Spleen (tissue), 11 donors: ENCODE measurements around the gene CERS5. TPM values are rescaled to one million over a fixed set of nuclear protein-coding genes. Genes with fewer than 3 reads are reported as not detected.

Source experiments
- DNase-seq: peaks from one replicate; pipeline ENCODE4 v3.0.0-alpha.2; 2020
- H3K27ac ChIP-seq, 8 donors: fragments of 200-600 bp; sonication (generic) in 7 of 8; 1 replicate in 4 of 8; 2 replicates in 4 of 8; pipeline versions ENCODE4 v1.5.0 to v1.8.0; 2016 to 2021; ENCODE audit warnings: inconsistent platforms in 4 of 8, mild to moderate bottlenecking in 4 of 8, moderate library complexity in 1 of 8
- H3K27me3 ChIP-seq, 7 donors: fragments of 200-600 bp; sonication (generic) in 6 of 7; replicated peaks in 1 of 7; 1 replicate in 4 of 7; 2 replicates in 3 of 7; pipeline versions ENCODE4 v1.5.0 to v1.8.0; 2016 to 2021; ENCODE audit warnings: inconsistent platforms in 3 of 7, mild to moderate bottlenecking in 1 of 7
- H3K36me3 ChIP-seq, 6 donors: fragments of 200-600 bp; sonication (generic) in 5 of 6; 1 replicate in 4 of 6; 2 replicates in 2 of 6; pipeline versions ENCODE4 v1.5.0 to v1.8.0; 2016 to 2021; ENCODE audit warnings: inconsistent platforms in 2 of 6
- H3K4me1 ChIP-seq, 6 donors: fragments of 200-600 bp; sonication (generic) in 5 of 6; 1 replicate in 3 of 6; 2 replicates in 3 of 6; pipeline versions ENCODE4 v1.5.0 to v1.8.0; 2016 to 2021; ENCODE audit warnings: inconsistent platforms in 3 of 6
- H3K4me3 ChIP-seq, 8 donors: fragments of 200-600 bp; sonication (generic) in 7 of 8; 1 replicate in 4 of 8; 2 replicates in 4 of 8; pipeline versions ENCODE4 v1.5.0 to v1.8.0; 2016 to 2021; ENCODE audit warnings: inconsistent platforms in 4 of 8, mild to moderate bottlenecking in 4 of 8, moderate library complexity in 2 of 8
- H3K9me3 ChIP-seq, 8 donors: fragments of 200-600 bp; sonication (generic) in 7 of 8; 1 replicate in 4 of 8; 2 replicates in 4 of 8; pipeline versions ENCODE4 v1.5.0 to v1.8.0; 2016 to 2021; ENCODE audit warnings: inconsistent platforms in 4 of 8
- POLR2A ChIP-seq, 3 donors: fragments of 450-650 bp; IDR thresholded peaks; one replicate each; pipeline ENCODE4 v1.5.1; 2017; ENCODE audit warnings: antibody characterized with exemption in 3 of 3, mild to moderate bottlenecking in 1 of 3
- POLR2AphosphoS5 ChIP-seq, 3 donors: sonication (generic); formaldehyde crosslinking; IDR thresholded peaks; one replicate each; pipeline ENCODE4 v1.5.1; 2017; ENCODE audit warnings: antibody characterized with exemption in 3 of 3
- WGBS, 5 donors: extraction: QIAGEN DNeasy Blood & Tissue Kit in 3 of 5; methylation state at CpG; one replicate each; pipeline versions ENCODE4 v1.1.5 to v1.1.7; 2013 to 2018; 5-methylcytosine and 5-hydroxymethylcytosine counted together
- intact Hi-C: fragments of 100-400 bp; cut with DNase I; formaldehyde crosslinking; loops from one replicate; pipeline ENCODE4 v1.15.0; 2023; ENCODE audit warnings: low total_unique reads
- polyA plus RNA-seq, 3 donors: library from polyadenylated mRNA; stranded (reverse); fragments of 200-250 nt; gene quantifications; one replicate each; pipeline ENCODE4 v1.2.1, GENCODE V29; 2013
- total RNA-seq, 7 donors: library from RNA; depleted of rRNA in 3 of 7; stranded (reverse); fragments of >200 nt in 3 of 7; fragmentation: NEBNext Ultra II Directional in 4 of 7; extraction: Animal tissue kit (Norgen Biotek cat#: 25700) in 4 of 7; gene quantifications; one replicate each; pipeline versions ENCODE4 v1.1.0 to v1.2.1, GENCODE V29; 2016 to 2021
- TF ChIP-seq, protein P1 (sequence below), 11 experiments: fragments of 200-600 bp in 7 of 11; fragments of 450-650 bp in 4 of 11; sonication (generic) in 4 of 11; IDR thresholded peaks in 8 of 11; conservative IDR thresholded peaks in 3 of 11; 1 replicate in 7 of 11; 2 replicates in 4 of 11; pipeline versions ENCODE4 v1.4.0 to v1.8.0; 2016 to 2021; ENCODE audit warnings: antibody characterized with exemption in 11 of 11, inconsistent platforms in 4 of 11, mild to moderate bottlenecking in 1 of 11
- donor health status: healthy with polysubstance abuse.
- donor health status: DM: no; HTN: no; CAD: no; lungs with moderate emphysema.
- donor health status: DM: no; HTN: no; CAD: no.
- donor health status: Bipolar disorder and iron deficiency.
- donor health status: healthy.
- donor health status: DM: no; HTN: no; CAD: no.
- donor health status: DM: yes; HTN: yes; CAD: no.

Gene CERS5
- total and polyA plus RNA-seq, 10 donors, result 21.8 to 90.8 (median 43.6) TPM

- TF ChIP-seq, protein P1, sequence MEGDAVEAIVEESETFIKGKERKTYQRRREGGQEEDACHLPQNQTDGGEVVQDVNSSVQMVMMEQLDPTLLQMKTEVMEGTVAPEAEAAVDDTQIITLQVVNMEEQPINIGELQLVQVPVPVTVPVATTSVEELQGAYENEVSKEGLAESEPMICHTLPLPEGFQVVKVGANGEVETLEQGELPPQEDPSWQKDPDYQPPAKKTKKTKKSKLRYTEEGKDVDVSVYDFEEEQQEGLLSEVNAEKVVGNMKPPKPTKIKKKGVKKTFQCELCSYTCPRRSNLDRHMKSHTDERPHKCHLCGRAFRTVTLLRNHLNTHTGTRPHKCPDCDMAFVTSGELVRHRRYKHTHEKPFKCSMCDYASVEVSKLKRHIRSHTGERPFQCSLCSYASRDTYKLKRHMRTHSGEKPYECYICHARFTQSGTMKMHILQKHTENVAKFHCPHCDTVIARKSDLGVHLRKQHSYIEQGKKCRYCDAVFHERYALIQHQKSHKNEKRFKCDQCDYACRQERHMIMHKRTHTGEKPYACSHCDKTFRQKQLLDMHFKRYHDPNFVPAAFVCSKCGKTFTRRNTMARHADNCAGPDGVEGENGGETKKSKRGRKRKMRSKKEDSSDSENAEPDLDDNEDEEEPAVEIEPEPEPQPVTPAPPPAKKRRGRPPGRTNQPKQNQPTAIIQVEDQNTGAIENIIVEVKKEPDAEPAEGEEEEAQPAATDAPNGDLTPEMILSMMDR (IDR thresholded peaks at IDR 0.05 in 8 of 11, conservative IDR thresholded peaks at IDR 0.05 in 3 of 11), result no peak
- TF ChIP-seq POLR2A (IDR thresholded peaks at IDR 0.05), result no peak
- TF ChIP-seq POLR2AphosphoS5 (IDR thresholded peaks at IDR 0.05), result no peak
- Histone ChIP-seq H3K4me3 (no peak overlapping the region), H3K27ac (no peak overlapping the region), H3K4me1 (peaks cover 3 to 25% (median 16%) of the 10 kb centered on the region in 6 donors), H3K27me3 (no peaks in the 10 kb centered on the region), H3K9me3 (no peaks in the 10 kb centered on the region), H3K36me3 (peaks cover 0 to 63% (median 14%) of the 10 kb centered on the region in 6 donors)
- DNase-seq, result no peak
- intact Hi-C loops, result no loop called here
- 94 to 98% (median 95%) methylated on average over 4 of the region's 4 CpGs for WGBS, 5 donors
Observed at GRCh38 chr12:50192236-50192635, 25.1 kb upstream of the CERS5 start.

DNA sequence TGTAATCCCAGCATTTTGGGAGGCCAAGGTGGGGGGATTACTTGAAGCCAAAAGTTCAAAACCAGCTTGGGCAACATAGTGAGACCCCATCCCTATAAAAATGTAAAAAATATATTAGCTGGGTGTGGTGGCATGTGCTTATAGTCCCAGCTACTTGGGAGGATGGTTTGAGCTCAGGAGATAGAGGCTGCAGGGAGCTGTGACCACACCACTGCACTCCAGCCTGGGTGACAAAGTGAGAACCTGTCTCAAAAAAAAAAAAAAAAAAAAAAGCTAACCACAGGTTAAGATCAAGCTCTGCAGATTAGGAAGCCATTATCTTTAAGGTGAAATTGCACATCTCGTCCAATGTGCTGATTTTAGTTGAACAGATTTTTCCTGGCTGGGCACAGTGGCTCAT, 23.7 kb upstream of the CERS5 start:
- H3K4me1 ChIP-seq, result peaks cover 3 to 38% (median 23%) of the 10 kb centered on the region in 6 donors
- no peak overlapping the region for H3K27ac ChIP-seq
- H3K36me3 ChIP-seq, result peaks cover 0 to 51% (median 14%) of the 10 kb centered on the region in 6 donors
- H3K4me3 ChIP-seq, result no peak overlapping the region
- H3K27me3 ChIP-seq, result no peaks in the 10 kb centered on the region
- WGBS, 5 donors, result 66 to 94% (median 72%) methylated on average over 1 of the region's 1 CpG
- intact Hi-C loops, result no loop called here
- H3K9me3 ChIP-seq, result no peaks in the 10 kb centered on the region
- no peak for DNase-seq
- TF ChIP-seq POLR2A (IDR thresholded peaks at IDR 0.05), result no peak
- no peak for TF ChIP-seq POLR2AphosphoS5 (IDR thresholded peaks at IDR 0.05)
- TF ChIP-seq, protein P1 (IDR thresholded peaks at IDR 0.05 in 8 of 11, conservative IDR thresholded peaks at IDR 0.05 in 3 of 11), result no peak

DNA sequence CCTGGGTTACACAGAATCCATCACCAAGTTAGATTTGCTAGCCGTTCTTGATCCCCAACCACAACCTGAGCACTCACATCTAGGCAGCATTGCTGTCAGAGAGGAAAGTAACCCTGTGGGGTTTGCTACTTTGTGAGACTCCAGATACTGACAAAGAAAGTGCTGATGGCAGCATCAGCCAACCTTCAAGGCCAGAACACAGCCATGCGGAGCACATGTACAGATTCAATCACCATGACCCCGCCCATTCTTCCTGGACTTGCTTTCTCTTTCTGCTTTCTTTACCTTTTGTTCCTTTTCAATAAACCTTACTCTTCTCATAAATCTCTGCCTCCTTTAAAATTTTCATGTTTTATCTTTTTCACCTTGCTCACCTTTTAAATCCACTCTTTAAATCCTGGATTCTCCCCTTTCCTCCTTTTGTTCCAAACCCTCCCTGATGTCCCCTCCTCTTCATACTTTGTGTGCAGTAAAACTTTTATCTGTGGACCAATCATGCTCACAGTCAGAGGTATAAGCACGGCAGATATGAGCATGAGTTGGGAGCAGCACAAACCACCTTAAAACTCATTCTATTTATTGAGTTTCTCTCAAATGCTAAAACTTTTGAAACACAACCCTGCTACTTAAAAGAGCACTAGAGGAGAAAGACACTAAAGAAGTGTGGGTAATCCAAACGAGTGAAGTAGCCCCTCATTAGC, 21.9 kb upstream of the CERS5 start:
- DNase-seq, result no peak
- Histone ChIP-seq H3K36me3 (peaks cover 0 to 33% (median 8%) of the 10 kb centered on the region in 6 donors), H3K27me3 (no peaks in the 10 kb centered on the region), H3K9me3 (no peaks in the 10 kb centered on the region), H3K27ac (peak overlapping the region in 7 of 8 donors; percentile 57 to 74 (median 63)), H3K4me1 (peaks cover 7 to 46% (median 28%) of the 10 kb centered on the region in 6 donors), H3K4me3 (no peak overlapping the region)
- WGBS, 5 donors, result 67 to 76% (median 69%) methylated on average over 5 of the region's 5 CpGs
- TF ChIP-seq POLR2AphosphoS5 (IDR thresholded peaks at IDR 0.05), result no peak
- TF ChIP-seq, protein P1 (IDR thresholded peaks at IDR 0.05 in 8 of 11, conservative IDR thresholded peaks at IDR 0.05 in 3 of 11), result no peak
- no peak for TF ChIP-seq POLR2A (IDR thresholded peaks at IDR 0.05)
- intact Hi-C loops, result no loop called here

DNA sequence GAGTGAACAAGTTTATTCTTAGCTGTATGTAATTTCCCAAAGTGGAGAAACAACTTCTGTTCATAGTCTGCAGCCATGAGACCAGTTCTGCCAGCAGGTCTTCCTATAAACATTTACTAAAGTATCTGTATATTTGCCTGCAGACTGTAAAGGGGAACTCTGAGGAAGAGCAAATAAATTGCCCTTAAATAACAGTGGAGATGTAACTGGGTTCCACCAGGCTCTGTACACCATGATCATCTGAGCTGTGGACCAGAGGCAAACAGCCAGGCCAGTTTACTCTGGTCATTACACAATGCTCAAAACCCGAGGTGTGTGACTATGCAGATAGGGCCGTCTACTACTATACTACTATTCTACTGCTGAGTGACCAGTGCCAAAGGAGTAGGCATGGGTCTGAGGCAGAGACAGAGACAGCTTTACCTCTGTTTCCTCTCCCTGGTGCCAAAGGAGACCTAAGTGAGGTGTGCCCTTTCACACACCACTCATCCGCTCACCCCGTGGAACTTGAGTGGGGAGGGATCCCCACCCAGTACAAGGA, 21.1 kb upstream of the CERS5 start:
- Histone ChIP-seq H3K27ac (peak overlapping the region in 7 of 8 donors; percentile 57 to 74 (median 63)), H3K4me3 (no peak overlapping the region), H3K9me3 (no peaks in the 10 kb centered on the region), H3K36me3 (peaks cover 0 to 29% (median 7%) of the 10 kb centered on the region in 6 donors), H3K4me1 (peaks cover 7 to 46% (median 28%) of the 10 kb centered on the region in 6 donors), H3K27me3 (no peaks in the 10 kb centered on the region)
- no peak for DNase-seq
- no peak for TF ChIP-seq POLR2A (IDR thresholded peaks at IDR 0.05)
- no peak for TF ChIP-seq POLR2AphosphoS5 (IDR thresholded peaks at IDR 0.05)
- TF ChIP-seq, protein P1 (IDR thresholded peaks at IDR 0.05 in 8 of 11, conservative IDR thresholded peaks at IDR 0.05 in 3 of 11), result no peak
- WGBS, 5 donors, result 63 to 81% (median 77%) methylated on average over 3 to 4 of the region's 4 CpGs
- intact Hi-C loops, result no loop called here
